Tibial artery (tissue), 4 donors: ENCODE data around the gene NHLRC2.

ENCODE experiments used
- DNase-seq, 2 donors: peaks; one replicate each; pipeline ENCODE4 v3.0.0-alpha.2; 2019
- H3K27ac ChIP-seq, 2 donors: fragments of 200-600 bp; sonication (generic) in 1 of 2; 1 replicate in 1 of 2; 2 replicates in 1 of 2; pipeline ENCODE4 v1.5.1; 2018 to 2019; ENCODE audit warnings: mild to moderate bottlenecking in 1 of 2
- H3K27me3 ChIP-seq, 2 donors: fragments of 200-600 bp; sonication (generic) in 1 of 2; one replicate each; pipeline versions ENCODE4 v1.5.1 to v1.6.0; 2016 to 2019
- H3K36me3 ChIP-seq, 3 donors: fragments of 200-600 bp; sonication (generic) in 2 of 3; one replicate each; pipeline ENCODE4 v1.5.1; 2016 to 2019; ENCODE audit warnings: mild to moderate bottlenecking in 2 of 3
- H3K4me1 ChIP-seq, 4 donors: fragments of 200-600 bp; sonication (generic) in 2 of 4; 1 replicate in 3 of 4; 2 replicates in 1 of 4; pipeline ENCODE4 v1.5.1; 2016 to 2019
- H3K4me3 ChIP-seq, 2 donors: fragments of 200-600 bp; sonication (generic) in 1 of 2; 1 replicate in 1 of 2; 2 replicates in 1 of 2; pipeline ENCODE4 v1.5.1; 2018 to 2019; ENCODE audit warnings: mild to moderate bottlenecking in 2 of 2
- H3K9me3 ChIP-seq, 3 donors: fragments of 200-600 bp; sonication (generic) in 1 of 3; one replicate each; pipeline ENCODE4 v1.5.1; 2016 to 2019
- CTCF ChIP-seq, 2 experiments: fragments of 200-600 bp in 1 of 2; fragments of 450-650 bp in 1 of 2; IDR thresholded peaks; one replicate each; pipeline ENCODE4 v1.5.1; 2017 to 2019; ENCODE audit warnings: antibody characterized with exemption in 2 of 2, mild to moderate bottlenecking in 1 of 2, moderate library complexity in 1 of 2
- intact Hi-C: fragments of 100-400 bp; cut with DNase I; formaldehyde crosslinking; loops from one replicate; pipeline ENCODE4 v1.15.0; 2023; ENCODE audit warnings: low total_unique reads

The NHLRC2 gene

GRCh38 chr10:113922787-113923570 is 68.5 kb downstream of the NHLRC2 start:
- intact Hi-C loops: no loop called here
- no peak for TF ChIP-seq CTCF (IDR thresholded peaks at IDR 0.05)
- H3K4me1 ChIP-seq: peaks cover 0 to 6% (median 0%) of the 10 kb centered on the region in 4 donors
- no peak overlapping the region for H3K27ac ChIP-seq
- H3K4me3 ChIP-seq: no peak overlapping the region
- no peaks in the 10 kb centered on the region for H3K36me3 ChIP-seq
- DNase-seq: no peak
- no peaks in the 10 kb centered on the region for H3K27me3 ChIP-seq
- peaks cover 0 to 6% (median 0%) of the 10 kb centered on the region in 3 donors for H3K9me3 ChIP-seq

GRCh38 chr10:113924186-113924585 is 69.7 kb downstream of the NHLRC2 start:
- H3K9me3 ChIP-seq: peaks cover 0 to 6% (median 0%) of the 10 kb centered on the region in 3 donors
- TF ChIP-seq CTCF (IDR thresholded peaks at IDR 0.05): no peak
- intact Hi-C loops: no loop called here
- H3K36me3 ChIP-seq: no peaks in the 10 kb centered on the region
- DNase-seq: no peak
- H3K4me1 ChIP-seq: peaks cover 0 to 6% (median 0%) of the 10 kb centered on the region in 4 donors
- H3K27ac ChIP-seq: no peak overlapping the region
- H3K4me3 ChIP-seq: no peak overlapping the region
- H3K27me3 ChIP-seq: no peaks in the 10 kb centered on the region

- Histone ChIP-seq H3K4me3 (no peak overlapping the region), H3K4me1 (peaks cover 0 to 6% (median 0%) of the 10 kb centered on the region in 4 donors), H3K9me3 (peaks cover 0 to 6% (median 0%) of the 10 kb centered on the region in 3 donors), H3K36me3 (no peaks in the 10 kb centered on the region), H3K27ac (no peak overlapping the region), H3K27me3 (no peaks in the 10 kb centered on the region)
- DNase-seq: no peak
- no peak for TF ChIP-seq CTCF (IDR thresholded peaks at IDR 0.05)
- intact Hi-C loops: no loop called here
Measured at GRCh38 chr10:113924664-113925063, 70.2 kb downstream of the NHLRC2 start.

GRCh38 chr10:113927440-113927839 is 73.0 kb downstream of the NHLRC2 start:
- H3K4me3 ChIP-seq: no peak overlapping the region
- no peak overlapping the region for H3K27ac ChIP-seq
- TF ChIP-seq CTCF (IDR thresholded peaks at IDR 0.05): no peak
- no peaks in the 10 kb centered on the region for H3K27me3 ChIP-seq
- peaks cover 0 to 6% (median 0%) of the 10 kb centered on the region in 4 donors for H3K4me1 ChIP-seq
- DNase-seq: no peak
- peaks cover 0 to 6% (median 0%) of the 10 kb centered on the region in 3 donors for H3K9me3 ChIP-seq
- H3K36me3 ChIP-seq: no peaks in the 10 kb centered on the region
- intact Hi-C loops: no loop called here

GRCh38 chr10:113928830-113929229 is 74.4 kb downstream of the NHLRC2 start:
- H3K27me3 ChIP-seq: no peaks in the 10 kb centered on the region
- DNase-seq: no peak
- TF ChIP-seq CTCF (IDR thresholded peaks at IDR 0.05): no peak
- H3K9me3 ChIP-seq: peaks cover 0 to 6% (median 0%) of the 10 kb centered on the region in 3 donors
- H3K27ac ChIP-seq: no peak overlapping the region
- no peaks in the 10 kb centered on the region for H3K36me3 ChIP-seq
- intact Hi-C loops: no loop called here
- no peak overlapping the region for H3K4me3 ChIP-seq
- H3K4me1 ChIP-seq: no peaks in the 10 kb centered on the region
